H1 (cell line): ENCODE measurements around the gene TWIST2. TPM values are rescaled to one million over a fixed set of nuclear protein-coding genes. Genes with fewer than 3 reads are reported as not detected.

ENCODE experiments used
- CTCF ChIA-PET: fragments of 300-600 bp; sonication (Branson Sonifier 250); formaldehyde crosslinking; loops from one replicate; lab custom pipeline; 2021; ENCODE audit not compliant: partially characterized antibody; lab: Charles Lee
- POLR2A ChIA-PET: fragments of 300-600 bp; sonication (Branson Sonifier 250); formaldehyde crosslinking; loops from one replicate; lab custom pipeline; 2021; ENCODE audit warnings: inconsistent platforms; ENCODE audit not compliant: partially characterized antibody; lab: Charles Lee
- DNase-seq, 2 experiments: peaks; one replicate each; pipeline versions ENCODE4 v3.0.0 to v3.0.0-alpha.2; 2010 to 2022; ENCODE audit warnings: low spot score in 2 of 2, low read depth in 1 of 2, mixed read lengths in 1 of 2
- FAIRE-seq: peaks from 2 replicates; lab custom pipeline; 2011; peaks lifted over from hg19 to GRCh38; lab: Jason Lieb, UNC
- H2AFZ ChIP-seq: 2 replicates; pipeline ENCODE4 v1.8.1; 2012; ENCODE audit warnings: low read length, inconsistent platforms
- H2AK5ac ChIP-seq: 2 replicates; pipeline ENCODE4 v1.6.1; 2013; ENCODE audit warnings: low read depth, low read length
- H2BK120ac ChIP-seq: replicated peaks from 2 replicates; pipeline ENCODE3; 2013; ENCODE audit warnings: low read depth, low read length, inconsistent platforms
- H2BK12ac ChIP-seq: 2 replicates; pipeline ENCODE4 v1.6.1; 2013; ENCODE audit warnings: low read depth, low read length
- H2BK15ac ChIP-seq: 2 replicates; pipeline ENCODE4 v1.6.1; 2013; ENCODE audit warnings: low read length
- H2BK20ac ChIP-seq: 2 replicates; pipeline ENCODE4 v1.6.1; 2013; ENCODE audit warnings: low read length
- H2BK5ac ChIP-seq: 2 replicates; pipeline ENCODE4 v1.6.1; 2013; ENCODE audit warnings: low read depth, low read length
- H3K14ac ChIP-seq: 2 replicates; pipeline ENCODE4 v1.6.1; 2013; ENCODE audit warnings: inconsistent platforms; ENCODE audit not compliant: insufficient read length
- H3K18ac ChIP-seq: 2 replicates; pipeline ENCODE4 v1.6.1; 2013; ENCODE audit warnings: low read length; ENCODE audit errors: extremely low read depth
- H3K23ac ChIP-seq: 2 replicates; pipeline ENCODE4 v1.6.1; 2013; ENCODE audit warnings: inconsistent platforms; ENCODE audit not compliant: insufficient read length
- H3K23me2 ChIP-seq: 2 replicates; pipeline ENCODE4 v1.6.1; 2013; ENCODE audit warnings: low read depth, low read length
- H3K27ac ChIP-seq: 2 replicates; pipeline ENCODE4 v1.6.1; 2011; ENCODE audit warnings: low read depth, low read length, inconsistent platforms
- H3K27me3 ChIP-seq, 4 experiments: replicated peaks in 1 of 4; 1 replicate in 1 of 4; 2 replicates in 3 of 4; pipeline versions ENCODE4 v1.6.1 to v1.8.1; 2011 to 2013; ENCODE audit warnings: low read length in 3 of 4, mild to moderate bottlenecking in 3 of 4, inconsistent platforms in 2 of 4, mixed read lengths in 2 of 4, moderate library complexity in 1 of 4; ENCODE audit not compliant: control insufficient read depth in 3 of 4, insufficient read depth in 3 of 4; ENCODE audit errors: extremely low read depth in 1 of 4
- H3K36me3 ChIP-seq, 4 experiments: 2 replicates each; pipeline versions ENCODE4 v1.6.1 to v1.8.1; 2011 to 2013; ENCODE audit warnings: mild to moderate bottlenecking in 4 of 4, low read length in 3 of 4, moderate library complexity in 2 of 4, control low read depth in 1 of 4, inconsistent platforms in 1 of 4; ENCODE audit not compliant: insufficient read depth in 4 of 4, control insufficient read depth in 2 of 4
- H3K4ac ChIP-seq: replicated peaks from 2 replicates; pipeline ENCODE3; 2013; ENCODE audit warnings: low read length, low read depth, mixed read lengths, inconsistent platforms; ENCODE audit not compliant: insufficient read length
- H3K4me1 ChIP-seq, 4 experiments: replicated peaks in 1 of 4; 1 replicate in 1 of 4; 2 replicates in 3 of 4; pipeline versions ENCODE4 v1.6.1 to v1.8.1; 2011 to 2013; ENCODE audit warnings: low read length in 3 of 4, inconsistent platforms in 2 of 4, mixed read lengths in 1 of 4; ENCODE audit not compliant: insufficient read depth in 4 of 4, control insufficient read depth in 3 of 4
- H3K4me2 ChIP-seq, 2 experiments: 2 replicates each; pipeline versions ENCODE4 v1.6.1 to v1.8.1; 2011 to 2013; ENCODE audit warnings: low read depth in 2 of 2, low read length in 2 of 2, control low read depth in 1 of 2, inconsistent platforms in 1 of 2, mild to moderate bottlenecking in 1 of 2; ENCODE audit not compliant: insufficient read depth in 1 of 2
- H3K4me3 ChIP-seq, 4 experiments: fragments of 200-600, 300-600 bp in 1 of 4; sonication (generic), shearing (Covaris generic), sonication (Bioruptor Twin) in 1 of 4; 2 replicates each; pipeline versions ENCODE4 v1.5.1 to v1.8.1; 2011 to 2016; ENCODE audit warnings: low read length in 4 of 4, low read depth in 3 of 4, control low read depth in 2 of 4, inconsistent platforms in 2 of 4, mild to moderate bottlenecking in 2 of 4, mixed read lengths in 1 of 4, moderate library complexity in 1 of 4; ENCODE audit not compliant: insufficient read depth in 2 of 4; ENCODE audit errors: extremely low read depth in 1 of 4
- H3K56ac ChIP-seq: replicated peaks from 2 replicates; pipeline ENCODE3; 2013; ENCODE audit warnings: low read depth, mild to moderate bottlenecking, mixed read lengths, low read length, inconsistent platforms; ENCODE audit not compliant: insufficient read length
- H3K79me1 ChIP-seq: 2 replicates; pipeline ENCODE4 v1.6.1; 2013; ENCODE audit warnings: low read depth, low read length, control low read depth
- H3K79me2 ChIP-seq, 2 experiments: 2 replicates each; pipeline versions ENCODE4 v1.6.1 to v1.8.1; 2012 to 2013; ENCODE audit warnings: low read length in 2 of 2, mild to moderate bottlenecking in 2 of 2, inconsistent platforms in 1 of 2; ENCODE audit not compliant: insufficient read depth in 2 of 2, control insufficient read depth in 1 of 2
- H3K9ac ChIP-seq, 4 experiments: replicated peaks in 1 of 4; 1 replicate in 1 of 4; 2 replicates in 3 of 4; pipeline versions ENCODE4 v1.6.1 to v1.8.1; 2011 to 2013; ENCODE audit warnings: low read depth in 3 of 4, low read length in 3 of 4, control low read depth in 2 of 4, mild to moderate bottlenecking in 2 of 4, moderate library complexity in 2 of 4, inconsistent platforms in 1 of 4; ENCODE audit errors: extremely low read depth in 1 of 4
- H3K9me3 ChIP-seq, 2 experiments: 2 replicates each; pipeline versions ENCODE4 v1.6.1 to v1.8.1; 2012 to 2013; ENCODE audit warnings: mild to moderate bottlenecking in 2 of 2, moderate library complexity in 2 of 2, control low read depth in 1 of 2, inconsistent platforms in 1 of 2, low read depth in 1 of 2, low read length in 1 of 2, mixed read lengths in 1 of 2; ENCODE audit not compliant: insufficient read depth in 2 of 2
- H4K20me1 ChIP-seq, 2 experiments: replicated peaks in 1 of 2; 2 replicates each; pipeline versions ENCODE3 to v1.8.1; 2011 to 2013; ENCODE audit warnings: inconsistent platforms in 2 of 2, low read length in 2 of 2, mild to moderate bottlenecking in 1 of 2; ENCODE audit not compliant: insufficient read depth in 2 of 2, control insufficient read depth in 1 of 2
- H4K5ac ChIP-seq: 2 replicates; pipeline ENCODE4 v1.6.1; 2013; ENCODE audit warnings: low read length, low read depth, mixed read lengths, inconsistent platforms; ENCODE audit not compliant: insufficient read length
- H4K8ac ChIP-seq: 2 replicates; pipeline ENCODE4 v1.8.0; 2013; ENCODE audit warnings: mild to moderate bottlenecking, moderate library complexity, low read length, inconsistent platforms; ENCODE audit not compliant: insufficient read depth; ENCODE audit errors: extremely low read depth
- H4K91ac ChIP-seq: replicated peaks from 2 replicates; pipeline ENCODE3; 2013; ENCODE audit warnings: low read length, mixed read lengths, inconsistent platforms; ENCODE audit not compliant: insufficient read length
- CEBPB ChIP-seq: IDR thresholded peaks from 2 replicates; pipeline ENCODE4 v1.6.1; 2012; ENCODE audit warnings: low read depth, low read length
- FOSL1 ChIP-seq: IDR thresholded peaks from 2 replicates; pipeline ENCODE4 v1.6.1; 2011; ENCODE audit warnings: mild to moderate bottlenecking, low read depth, low read length, moderate library complexity; ENCODE audit not compliant: insufficient read depth
- GABPA ChIP-seq: IDR thresholded peaks from 2 replicates; pipeline ENCODE4 v1.6.1; 2011; ENCODE audit warnings: mild to moderate bottlenecking, low read length, moderate library complexity, borderline replicate concordance; ENCODE audit not compliant: insufficient read depth
- GTF2F1 ChIP-seq: IDR thresholded peaks from 2 replicates; pipeline ENCODE4 v1.6.1; 2012; ENCODE audit warnings: low read depth, low read length, improper control_type of control experiment, borderline replicate concordance
- HDAC6 ChIP-seq: IDR thresholded peaks from one replicate; pipeline ENCODE4 v1.7.1; 2012; ENCODE audit warnings: low read depth, mild to moderate bottlenecking, inconsistent platforms, low read length, moderate library complexity
- KDM1A ChIP-seq: fragments of 200-600, 300-600 bp; sonication (generic); IDR thresholded peaks from 2 replicates; pipeline ENCODE4 v1.7.1; 2016; ENCODE audit warnings: mild to moderate bottlenecking, low read length, borderline replicate concordance
- PHF8 ChIP-seq: fragments of 200-600 bp; sonication (generic); conservative IDR thresholded peaks from 2 replicates; pipeline ENCODE4 v1.7.1; 2012; ENCODE audit warnings: low read depth, mild to moderate bottlenecking, inconsistent platforms, low read length, moderate library complexity
- RBBP5 ChIP-seq: IDR thresholded peaks from 2 replicates; pipeline ENCODE4 v1.7.1; 2012; ENCODE audit warnings: low read depth, mild to moderate bottlenecking, inconsistent platforms, low read length, moderate library complexity, borderline replicate concordance
- RFX5 ChIP-seq: IDR thresholded peaks from 2 replicates; pipeline ENCODE4 v1.6.1; 2011; ENCODE audit warnings: low read depth, low read length, improper control_type of control experiment, borderline replicate concordance
- SAP30 ChIP-seq: fragments of 300-600 bp; sonication (generic); IDR thresholded peaks from 2 replicates; pipeline ENCODE4 v1.7.1; 2012; ENCODE audit warnings: low read length, moderate library complexity, mild to moderate bottlenecking, inconsistent platforms; ENCODE audit not compliant: insufficient read depth, insufficient replicate concordance
- SP2 ChIP-seq: IDR thresholded peaks from 2 replicates; pipeline ENCODE4 v1.6.1; 2012; ENCODE audit warnings: mild to moderate bottlenecking, low read length, inconsistent platforms
- TAF1 ChIP-seq: IDR thresholded peaks from 2 replicates; pipeline ENCODE4 v1.6.1; 2011; ENCODE audit warnings: mild to moderate bottlenecking, low read depth, low read length
- TAF7 ChIP-seq: optimal IDR thresholded peaks from 2 replicates; pipeline ENCODE3; 2011; ENCODE audit warnings: low read depth, mild to moderate bottlenecking, inconsistent platforms, low read length, moderate library complexity, borderline replicate concordance
- TEAD4 ChIP-seq: IDR thresholded peaks from 2 replicates; pipeline ENCODE4 v1.6.1; 2012; ENCODE audit warnings: low read depth, low read length, inconsistent platforms, mixed read lengths
- WGBS, 2 experiments: shearing (Covaris generic) in 1 of 2; methylation state at CpG; one replicate each; pipeline versions ENCODE4 v1.1.6 to v1.1.7; 2013 to 2015; ENCODE audit warnings: low lambda C conversion rate in 2 of 2, mixed read lengths in 2 of 2, inconsistent platforms in 1 of 2, low coverage in 1 of 2, missing lambda C conversion rate in 1 of 2; ENCODE audit not compliant: insufficient replicate concordance in 2 of 2, insufficient coverage in 1 of 2, insufficient read length in 1 of 2; ENCODE audit errors: extremely low coverage in 1 of 2, missing lambda C conversion rate in 1 of 2; 5-methylcytosine and 5-hydroxymethylcytosine counted together
- polyA plus RNA-seq, 7 experiments: library from polyadenylated mRNA; depleted of rRNA in 3 of 7; stranded (reverse) in 5 of 7; unstranded in 2 of 7; fragments of >200 nt in 5 of 7; fragments of 200-250 nt in 2 of 7; gene quantifications; 1 replicate in 5 of 7; 2 replicates in 1 of 7; 4 replicates in 1 of 7; pipeline versions ENCODE4 v1.2.1 to v1.2.3, GENCODE V29; 2011 to 2013; ENCODE audit warnings: missing spikeins in 2 of 7, mixed read lengths in 2 of 7
- total RNA-seq: library from RNA; stranded (reverse); fragmentation: NEBNext Ultra II Directional; extraction: Animal tissue kit (Norgen Biotek cat#: 25700); gene quantifications from 2 replicates; pipeline ENCODE4 v1.2.1, GENCODE V29; 2021

TWIST2 gene
- total and polyA plus RNA-seq, 2 of the 8 experiments (the other 6 are each of a cell fraction or from before 2014, with no cell fraction given), result 2.6 to 4.3 TPM

- H3K27ac ChIP-seq, result no peak overlapping the region
- H2AK5ac ChIP-seq, result no peak overlapping the region
- no peak overlapping the region for H3K9ac ChIP-seq
- POLR2A ChIA-PET, result no interaction called here
- no peaks in the 10 kb centered on the region; a peak in 1 of 7 replicates for H3K27me3 ChIP-seq
- H2BK120ac ChIP-seq, result no peak overlapping the region
- FAIRE-seq (no peak), DNase-seq (no peak)
- 81% methylated on average over 9 of the region's 9 CpGs; no CpG with 5 or more reads in 1 of the 2 experiments for WGBS, 2 experiments
- H4K5ac ChIP-seq, result no peak overlapping the region
- no peak overlapping the region for H2BK5ac ChIP-seq
- no peak overlapping the region for H2BK12ac ChIP-seq
- peak overlapping the region; percentile 84; the same call in 1 of the 2 replicates for H2AFZ ChIP-seq
- no peak overlapping the region for H2BK15ac ChIP-seq
- H4K20me1 ChIP-seq, result no peaks in the 10 kb centered on the region
- H3K79me1 ChIP-seq, result no peaks in the 10 kb centered on the region
- H2BK20ac ChIP-seq, result no peak overlapping the region
- CTCF ChIA-PET, result no interaction called here
- H3K23me2 ChIP-seq, result no peaks in the 10 kb centered on the region
- H3K14ac ChIP-seq, result no peak overlapping the region
- H3K23ac ChIP-seq, result no peak overlapping the region
- peaks cover 14 to 17% of the 10 kb centered on the region in 2 experiments; a peak in 3 of 4 replicates for H3K9me3 ChIP-seq
- H3K4me3 ChIP-seq, result no peak overlapping the region
- H4K91ac ChIP-seq, result no peak overlapping the region
- no peaks in the 10 kb centered on the region for H3K36me3 ChIP-seq
- H3K4ac ChIP-seq, result no peak overlapping the region
- no peak overlapping the region for H3K18ac ChIP-seq
- H3K4me2 ChIP-seq, result no peak overlapping the region
- H4K8ac ChIP-seq, result no peak overlapping the region
- H3K4me1 ChIP-seq, result peaks cover 0 to 5% (median 3%) of the 10 kb centered on the region in 4 experiments; a peak in 3 of 7 replicates
- no peaks in the 10 kb centered on the region for H3K79me2 ChIP-seq
- no peak overlapping the region for H3K56ac ChIP-seq
- TF ChIP-seq SAP30 (no peak), FOSL1 (no peak), SP2 (no peak), CEBPB (no peak), TAF7 (no peak), GTF2F1 (no peak), RBBP5 (no peak), PHF8 (no peak), TAF1 (no peak), TEAD4 (no peak), RFX5 (no peak), HDAC6 (no peak), KDM1A (no peak), GABPA (no peak)
Measured at GRCh38 chr2:238821391-238821790, 26.5 kb upstream of the TWIST2 start.
